Parathyroid adenoma (tissue), 2 donors: Measurements from ENCODE around the gene STRA6.

ENCODE experiments used
- H2AFZ ChIP-seq: fragments of 300-600 bp; sonication (generic); one replicate; pipeline ENCODE4 v1.7.0; 2017; ENCODE audit warnings: antibody characterized with exemption, mild to moderate bottlenecking
- H3K27ac ChIP-seq: fragments of 300-600 bp; sonication (generic); one replicate; pipeline ENCODE4 v1.7.0; 2017
- H3K27me3 ChIP-seq: fragments of 300-600 bp; sonication (generic); one replicate; pipeline ENCODE4 v1.7.0; 2017; ENCODE audit warnings: low read length; ENCODE audit not compliant: control insufficient read depth, insufficient read depth
- H3K36me3 ChIP-seq: fragments of 300-600 bp; sonication (generic); one replicate; pipeline ENCODE4 v1.7.0; 2017; ENCODE audit warnings: low read length; ENCODE audit not compliant: control insufficient read depth, insufficient read depth
- H3K4me1 ChIP-seq: fragments of 300-600 bp; sonication (generic); one replicate; pipeline ENCODE4 v1.7.0; 2017; ENCODE audit warnings: control low read depth
- H3K4me2 ChIP-seq: fragments of 300-600 bp; sonication (generic); one replicate; pipeline ENCODE4 v1.7.0; 2017; ENCODE audit warnings: low read length
- H3K4me3 ChIP-seq: fragments of 300-600 bp; sonication (generic); one replicate; pipeline ENCODE4 v1.7.0; 2017; ENCODE audit warnings: low read depth, low read length
- H3K79me2 ChIP-seq: fragments of 300-600 bp; sonication (generic); one replicate; pipeline ENCODE4 v1.7.0; 2017; ENCODE audit warnings: control low read depth
- H3K9ac ChIP-seq: fragments of 300-600 bp; sonication (generic); one replicate; pipeline ENCODE4 v1.7.0; 2017; ENCODE audit warnings: mild to moderate bottlenecking
- H3K9me3 ChIP-seq: fragments of 300-600 bp; sonication (generic); one replicate; pipeline ENCODE4 v1.7.0; 2017; ENCODE audit warnings: low read length; ENCODE audit not compliant: control insufficient read depth
- TF ChIP-seq, protein P1 (sequence below): fragments of 300-600 bp; sonication (generic); IDR thresholded peaks from one replicate; pipeline ENCODE4 v1.7.0; 2017; ENCODE audit warnings: antibody characterized with exemption, mild to moderate bottlenecking
- donor health status: primary hyperparathyroidism.

Gene STRA6

DNA sequence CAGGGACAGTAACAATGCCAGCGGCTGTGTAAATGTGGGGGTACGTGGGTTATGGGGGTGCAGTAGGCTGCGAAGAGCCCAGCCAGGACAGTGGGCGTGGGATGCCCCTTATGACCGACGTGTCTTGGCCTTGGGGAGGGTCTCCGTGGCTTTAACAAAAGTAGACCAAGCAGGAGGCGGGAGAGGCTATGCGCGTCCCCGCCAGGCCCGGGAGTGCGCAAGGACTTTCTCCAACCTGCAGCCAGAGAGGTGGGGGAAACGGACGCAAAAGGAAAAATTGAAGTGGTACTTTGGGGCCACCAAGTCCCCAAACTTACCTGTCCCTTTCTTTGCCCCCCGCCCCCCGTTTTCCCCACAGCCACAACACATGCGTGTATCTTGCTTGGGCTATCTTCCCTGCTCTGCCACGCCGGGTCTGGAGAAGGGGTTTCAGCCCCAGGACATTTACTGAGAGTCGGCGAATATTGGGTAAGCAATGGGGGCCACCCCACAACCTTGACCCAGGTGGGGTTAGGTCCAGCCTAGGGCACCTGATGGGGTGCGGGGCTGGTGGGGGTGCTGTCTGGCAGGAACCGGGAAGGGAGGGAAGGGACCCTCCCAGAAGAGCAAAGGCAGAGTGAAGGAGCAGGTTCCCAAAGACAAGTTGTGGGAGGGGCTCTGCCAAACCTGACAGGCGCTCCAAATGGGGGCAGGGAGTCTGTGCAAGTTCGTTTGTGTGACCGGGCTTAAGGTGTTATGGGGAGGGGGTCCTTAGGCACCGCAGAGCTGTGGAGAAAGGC, 71.5 kb downstream of the STRA6 start:
- Histone ChIP-seq H3K79me2 (no peaks in the 10 kb centered on the region), H3K36me3 (no peaks in the 10 kb centered on the region), H3K4me1 (no peaks in the 10 kb centered on the region), H2AFZ (no peak overlapping the region), H3K4me2 (no peak overlapping the region), H3K9me3 (no peaks in the 10 kb centered on the region), H3K27me3 (peaks cover 6% of the 10 kb centered on the region), H3K27ac (no peak overlapping the region), H3K4me3 (no peak overlapping the region), H3K9ac (no peak overlapping the region)
- TF ChIP-seq, protein P1, sequence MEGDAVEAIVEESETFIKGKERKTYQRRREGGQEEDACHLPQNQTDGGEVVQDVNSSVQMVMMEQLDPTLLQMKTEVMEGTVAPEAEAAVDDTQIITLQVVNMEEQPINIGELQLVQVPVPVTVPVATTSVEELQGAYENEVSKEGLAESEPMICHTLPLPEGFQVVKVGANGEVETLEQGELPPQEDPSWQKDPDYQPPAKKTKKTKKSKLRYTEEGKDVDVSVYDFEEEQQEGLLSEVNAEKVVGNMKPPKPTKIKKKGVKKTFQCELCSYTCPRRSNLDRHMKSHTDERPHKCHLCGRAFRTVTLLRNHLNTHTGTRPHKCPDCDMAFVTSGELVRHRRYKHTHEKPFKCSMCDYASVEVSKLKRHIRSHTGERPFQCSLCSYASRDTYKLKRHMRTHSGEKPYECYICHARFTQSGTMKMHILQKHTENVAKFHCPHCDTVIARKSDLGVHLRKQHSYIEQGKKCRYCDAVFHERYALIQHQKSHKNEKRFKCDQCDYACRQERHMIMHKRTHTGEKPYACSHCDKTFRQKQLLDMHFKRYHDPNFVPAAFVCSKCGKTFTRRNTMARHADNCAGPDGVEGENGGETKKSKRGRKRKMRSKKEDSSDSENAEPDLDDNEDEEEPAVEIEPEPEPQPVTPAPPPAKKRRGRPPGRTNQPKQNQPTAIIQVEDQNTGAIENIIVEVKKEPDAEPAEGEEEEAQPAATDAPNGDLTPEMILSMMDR: no peak

DNA sequence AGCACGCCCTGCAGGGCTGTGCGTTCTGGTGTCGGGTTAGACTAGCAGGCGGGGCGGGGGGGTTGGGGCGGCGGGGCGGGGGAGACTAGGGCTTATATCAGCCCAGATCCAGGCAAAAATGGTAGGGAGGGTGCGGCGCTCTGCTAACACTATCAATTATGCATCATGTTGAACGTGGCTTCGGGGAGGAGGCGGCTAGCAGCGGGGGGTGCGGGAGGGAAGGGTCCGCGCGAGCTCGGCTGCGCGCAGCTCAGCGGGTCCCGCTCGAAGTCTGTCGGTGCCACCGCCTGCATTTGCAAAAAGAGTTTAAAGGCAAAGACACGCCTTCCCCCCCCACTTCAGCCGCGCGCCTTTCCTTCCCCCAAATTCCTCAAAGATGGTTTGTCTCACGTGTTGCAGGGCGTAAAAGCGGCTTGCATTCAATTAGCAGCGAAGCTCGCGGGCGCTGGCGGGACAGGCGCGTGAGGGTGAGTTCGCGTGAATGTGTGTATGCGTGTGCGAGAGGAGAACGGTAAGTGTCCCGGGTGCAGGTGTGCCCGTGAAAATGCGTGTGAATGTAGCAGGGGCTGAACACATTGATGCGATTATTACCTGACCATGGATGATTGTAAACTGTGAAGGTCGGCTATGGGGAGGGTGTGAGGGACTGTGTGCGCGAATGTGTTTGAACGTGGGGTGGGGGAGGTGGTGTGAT, 72.3 kb downstream of the STRA6 start, which contains the start of gene ISLR2:
Gene ISLR2, plus strand, starts transcription at position 432 of the 694 bp plus-strand sequence. CDS start 2,169 bp downstream, outside the sequence.
- Histone ChIP-seq H2AFZ (no peak within 1 kb of the TSS), H3K4me2 (no peak within 1 kb of the TSS), H3K4me1 (no peaks in the 10 kb centered on the region), H3K36me3 (no peaks in the 10 kb centered on the region), H3K4me3 (no peak within 1 kb of the TSS), H3K79me2 (no peaks in the 10 kb centered on the region), H3K27me3 (peaks cover 6% of the 10 kb centered on the region), H3K9ac (no peak within 1 kb of the TSS), H3K27ac (no peak within 1 kb of the TSS), H3K9me3 (no peaks in the 10 kb centered on the region)
- TF ChIP-seq, protein P1: no peak

DNA sequence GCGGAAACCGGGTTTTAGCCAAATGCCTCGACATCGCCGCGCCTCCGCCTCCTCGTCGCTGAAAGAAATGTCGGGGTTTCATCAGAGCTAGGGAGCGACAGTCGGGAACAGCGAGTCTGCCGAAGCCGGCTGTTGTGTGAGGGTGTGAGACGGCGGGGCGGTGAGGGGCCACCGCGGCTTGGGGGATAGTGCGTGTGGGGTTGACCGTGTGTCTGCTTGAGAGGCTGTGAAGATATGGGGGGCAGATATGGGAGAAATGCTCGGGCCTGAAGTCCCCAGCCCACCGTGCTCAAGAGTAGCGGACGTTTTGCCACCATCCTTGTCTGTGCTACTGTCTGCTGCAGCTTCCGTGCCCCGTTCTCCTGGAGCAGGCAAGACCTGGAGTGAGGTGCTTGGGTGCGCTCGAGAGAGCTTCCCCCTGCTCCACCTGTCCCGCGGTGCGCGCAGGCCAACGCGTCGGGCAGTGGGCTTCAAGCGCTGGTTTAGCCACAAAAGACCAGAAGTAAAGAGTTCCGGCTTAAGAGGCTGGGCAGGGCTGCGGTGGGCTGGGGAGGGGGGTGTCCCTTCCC, 72.9 kb downstream of the STRA6 start:
- Histone ChIP-seq H3K9ac (no peak overlapping the region), H2AFZ (no peak overlapping the region), H3K4me3 (no peak overlapping the region), H3K27ac (no peak overlapping the region), H3K27me3 (peaks cover 6% of the 10 kb centered on the region), H3K9me3 (no peaks in the 10 kb centered on the region), H3K4me2 (no peak overlapping the region), H3K36me3 (no peaks in the 10 kb centered on the region), H3K4me1 (no peaks in the 10 kb centered on the region), H3K79me2 (no peaks in the 10 kb centered on the region)
- TF ChIP-seq, protein P1: no peak
